DMS153 treated with DMSO at 0.1 percent for 48 hours (cell line): ENCODE results near the gene ALDH7A1.
"Not testable (repeated sequence)": the region's sequence is repeated elsewhere in the genome, so short reads cannot be mapped to it uniquely, and the experiment has no call there.

ENCODE experiments used
- DNase-seq: peaks from one replicate; lab custom pipeline; 2025; ENCODE audit not compliant: unreplicated experiment; lab: John Stamatoyannopoulos, UW

ALDH7A1 gene

GRCh38 chr5:126535856-126536545 lies 59.0 kb downstream of the ALDH7A1 start:
- no peak for DNase-seq

- DNase-seq: no peak
Observed at GRCh38 chr5:126534553-126534952, 60.5 kb downstream of the ALDH7A1 start.

GRCh38 chr5:126531543-126532120 lies 63.4 kb downstream of the ALDH7A1 start:
- no peak for DNase-seq

- DNase-seq: no peak
Observed at GRCh38 chr5:126527892-126528291, 67.1 kb downstream of the ALDH7A1 start.

GRCh38 chr5:126527158-126527557 lies 67.9 kb downstream of the ALDH7A1 start:
- no peak for DNase-seq

- no peak for DNase-seq
Observed at GRCh38 chr5:126526493-126526892, 68.5 kb downstream of the ALDH7A1 start.

- DNase-seq: no peak
Observed at GRCh38 chr5:126525630-126526245, 69.3 kb downstream of the ALDH7A1 start.

GRCh38 chr5:126523818-126524510 lies 71.1 kb downstream of the ALDH7A1 start:
- DNase-seq: no peak

- DNase-seq: no peak
Observed at GRCh38 chr5:126521130-126521529, 73.9 kb downstream of the ALDH7A1 start.

- DNase-seq: no peak
Observed at GRCh38 chr5:126520593-126520953, 74.4 kb downstream of the ALDH7A1 start.

- DNase-seq: no peak
Observed at GRCh38 chr5:126519637-126520592, 75.1 kb downstream of the ALDH7A1 start.

- not testable (repeated sequence) for DNase-seq
Observed at GRCh38 chr5:126519223-126519622, 75.8 kb downstream of the ALDH7A1 start.

GRCh38 chr5:126516852-126517251 lies 78.2 kb downstream of the ALDH7A1 start:
- no peak for DNase-seq

- DNase-seq: peak; percentile 20
Observed at GRCh38 chr5:126516133-126516532, 78.9 kb downstream of the ALDH7A1 start.

- no peak for DNase-seq
Observed at GRCh38 chr5:126515337-126515736, 79.7 kb downstream of the ALDH7A1 start.

GRCh38 chr5:126514558-126515141 lies 80.4 kb downstream of the ALDH7A1 start:
- no peak for DNase-seq

GRCh38 chr5:126514131-126514557 lies 80.9 kb downstream of the ALDH7A1 start:
- DNase-seq: no peak

- no peak for DNase-seq
Observed at GRCh38 chr5:126513703-126514102, 81.3 kb downstream of the ALDH7A1 start.

GRCh38 chr5:126513302-126513701 lies 81.7 kb downstream of the ALDH7A1 start:
- DNase-seq: no peak

- no peak for DNase-seq
Observed at GRCh38 chr5:126512451-126512850, 82.6 kb downstream of the ALDH7A1 start.
